Measurements from ENCODE around the gene UBA1. TPM values are rescaled to one million over a fixed set of nuclear protein-coding genes. Genes with fewer than 3 reads are reported as not detected.

The UBA1 gene
- total RNA-seq, 3 donors from 2014 or later (not counting 1 experiment from before 2014, with no cell fraction given), result 118 to 168 (median 120) TPM

DNA sequence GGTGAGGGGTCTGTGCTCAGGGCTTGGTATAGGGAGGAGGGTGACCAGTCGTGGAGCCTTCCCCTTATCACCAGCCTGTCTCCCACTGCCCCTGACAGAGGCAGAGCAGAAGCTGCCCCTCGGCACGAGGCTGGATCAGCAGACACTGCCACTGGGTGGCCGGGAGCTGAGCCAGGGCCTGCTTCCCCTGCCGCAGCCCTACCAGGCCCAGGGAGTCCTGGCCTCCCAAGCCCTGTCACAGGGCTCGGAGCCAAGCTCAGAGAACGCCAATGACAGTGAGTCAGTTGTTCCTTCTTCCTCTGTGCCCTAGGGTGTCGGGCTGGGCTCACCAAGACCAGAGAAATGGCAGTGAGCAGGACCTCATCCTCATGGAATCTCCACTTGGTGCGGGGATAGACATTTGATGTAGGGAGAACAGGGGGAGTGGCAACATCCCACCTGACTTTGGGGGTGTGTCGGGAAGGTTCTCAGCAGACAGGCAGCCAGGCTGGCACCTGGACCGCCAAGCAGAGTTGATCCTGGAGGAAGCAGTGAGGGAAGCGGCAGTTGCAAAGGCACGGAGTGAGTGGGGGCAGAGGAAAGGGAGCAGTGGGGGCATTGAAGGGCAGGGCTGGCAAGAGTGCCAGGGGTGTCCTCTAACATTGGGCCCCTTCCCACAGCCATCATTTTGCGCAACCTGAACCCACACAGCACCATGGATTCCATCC, 14.3 kb upstream of the UBA1 start:
- DNase-seq (no peak), ATAC-seq (no peak)
- Mint-ChIP-seq H3K9me3 (no peaks in the 10 kb centered on the region), H3K27me3 (ENCODE audit: low read depth in 2 of 2) (no peaks in the 10 kb centered on the region), H3K36me3 (no peaks in the 10 kb centered on the region), H3K27ac (no peak overlapping the region), H3K4me1 (no peaks in the 10 kb centered on the region), H3K4me3 (no peak overlapping the region)
- Histone ChIP-seq H3K27me3 (ENCODE audit: control insufficient read depth, insufficient read depth, low read length) (no peaks in the 10 kb centered on the region), H3K36me3 (ENCODE audit: control insufficient read depth, insufficient read depth, low read length) (peaks cover 50% of the 10 kb centered on the region), H3K27ac (ENCODE audit: low read length) (no peak overlapping the region), H3K4me1 (ENCODE audit: control insufficient read depth, insufficient read depth, low read length) (no peaks in the 10 kb centered on the region), H3K4me3 (ENCODE audit: low read length) (no peak overlapping the region), H3K9me3 (ENCODE audit: control insufficient read depth, insufficient read depth, low read length) (no peaks in the 10 kb centered on the region)
- WGBS (ENCODE audit: insufficient coverage), result 97% methylated on average over 12 of the region's 14 CpGs
- TF ChIP-seq, protein P1, sequence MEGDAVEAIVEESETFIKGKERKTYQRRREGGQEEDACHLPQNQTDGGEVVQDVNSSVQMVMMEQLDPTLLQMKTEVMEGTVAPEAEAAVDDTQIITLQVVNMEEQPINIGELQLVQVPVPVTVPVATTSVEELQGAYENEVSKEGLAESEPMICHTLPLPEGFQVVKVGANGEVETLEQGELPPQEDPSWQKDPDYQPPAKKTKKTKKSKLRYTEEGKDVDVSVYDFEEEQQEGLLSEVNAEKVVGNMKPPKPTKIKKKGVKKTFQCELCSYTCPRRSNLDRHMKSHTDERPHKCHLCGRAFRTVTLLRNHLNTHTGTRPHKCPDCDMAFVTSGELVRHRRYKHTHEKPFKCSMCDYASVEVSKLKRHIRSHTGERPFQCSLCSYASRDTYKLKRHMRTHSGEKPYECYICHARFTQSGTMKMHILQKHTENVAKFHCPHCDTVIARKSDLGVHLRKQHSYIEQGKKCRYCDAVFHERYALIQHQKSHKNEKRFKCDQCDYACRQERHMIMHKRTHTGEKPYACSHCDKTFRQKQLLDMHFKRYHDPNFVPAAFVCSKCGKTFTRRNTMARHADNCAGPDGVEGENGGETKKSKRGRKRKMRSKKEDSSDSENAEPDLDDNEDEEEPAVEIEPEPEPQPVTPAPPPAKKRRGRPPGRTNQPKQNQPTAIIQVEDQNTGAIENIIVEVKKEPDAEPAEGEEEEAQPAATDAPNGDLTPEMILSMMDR (IDR thresholded peaks at IDR 0.05), result no peak
- intact Hi-C loops (cut with micrococcal nuclease), result no loop called here

DNA sequence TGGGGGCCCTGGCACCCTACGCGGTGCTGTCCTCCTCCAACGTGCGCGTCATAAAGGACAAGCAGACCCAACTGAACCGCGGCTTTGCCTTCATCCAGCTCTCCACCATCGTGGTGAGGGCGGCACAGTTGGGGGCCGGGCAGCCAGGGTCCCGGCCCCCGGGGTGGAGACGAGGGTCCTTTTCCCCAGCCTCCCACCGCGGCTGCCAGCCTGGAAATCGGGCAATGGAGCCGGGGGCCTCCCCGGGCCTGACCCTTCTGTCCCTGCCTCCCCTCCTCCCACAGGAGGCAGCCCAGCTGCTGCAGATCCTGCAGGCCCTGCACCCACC, 13.7 kb upstream of the UBA1 start:
- Histone ChIP-seq H3K27me3 (ENCODE audit: control insufficient read depth, insufficient read depth, low read length) (no peaks in the 10 kb centered on the region), H3K27ac (ENCODE audit: low read length) (no peak overlapping the region), H3K4me3 (ENCODE audit: low read length) (no peak overlapping the region), H3K4me1 (ENCODE audit: control insufficient read depth, insufficient read depth, low read length) (no peaks in the 10 kb centered on the region), H3K9me3 (ENCODE audit: control insufficient read depth, insufficient read depth, low read length) (no peaks in the 10 kb centered on the region), H3K36me3 (ENCODE audit: control insufficient read depth, insufficient read depth, low read length) (peaks cover 50% of the 10 kb centered on the region)
- Mint-ChIP-seq H3K36me3 (no peaks in the 10 kb centered on the region), H3K4me3 (no peak overlapping the region), H3K9me3 (no peaks in the 10 kb centered on the region), H3K27ac (no peak overlapping the region), H3K4me1 (no peaks in the 10 kb centered on the region), H3K27me3 (ENCODE audit: low read depth in 2 of 2) (no peaks in the 10 kb centered on the region)
- ATAC-seq (no peak), DNase-seq (no peak)
- intact Hi-C loops (cut with micrococcal nuclease), result no loop called here
- TF ChIP-seq, protein P1 (IDR thresholded peaks at IDR 0.05), result no peak
- 98% methylated on average over 16 of the region's 18 CpGs for WGBS (ENCODE audit: insufficient coverage)

DNA sequence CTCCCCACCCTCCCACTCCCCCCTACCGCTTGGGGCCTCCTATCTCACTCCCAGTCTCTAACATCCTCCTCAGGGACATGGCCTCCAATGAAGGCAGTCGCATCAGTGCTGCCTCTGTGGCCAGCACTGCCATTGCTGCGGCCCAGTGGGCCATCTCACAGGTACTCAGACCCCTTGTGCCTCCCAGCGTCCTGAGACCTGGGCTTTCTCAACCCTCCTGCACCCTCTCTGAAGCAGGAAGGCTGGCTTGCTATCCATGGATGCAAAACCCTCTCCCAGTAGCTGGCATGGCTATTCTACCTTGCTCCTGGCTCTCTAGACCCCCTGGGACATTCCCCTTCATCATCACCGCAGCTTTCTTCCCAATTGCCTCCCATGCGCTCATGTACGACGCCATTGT, 13.3 kb upstream of the UBA1 start:
- intact Hi-C loops (cut with micrococcal nuclease), result no loop called here
- no peak overlapping the region for H3K27ac Mint-ChIP-seq

More for the DNA sequence above, 13.3 kb upstream of the UBA1 start:
- Histone ChIP-seq H3K36me3 (ENCODE audit: control insufficient read depth, insufficient read depth, low read length) (peaks cover 48% of the 10 kb centered on the region), H3K9me3 (ENCODE audit: control insufficient read depth, insufficient read depth, low read length) (no peaks in the 10 kb centered on the region), H3K27me3 (ENCODE audit: control insufficient read depth, insufficient read depth, low read length) (no peaks in the 10 kb centered on the region), H3K4me3 (ENCODE audit: low read length) (no peak overlapping the region), H3K27ac (ENCODE audit: low read length) (no peak overlapping the region), H3K4me1 (ENCODE audit: control insufficient read depth, insufficient read depth, low read length) (no peaks in the 10 kb centered on the region)
- Mint-ChIP-seq H3K4me1 (no peaks in the 10 kb centered on the region), H3K4me3 (no peak overlapping the region), H3K9me3 (no peaks in the 10 kb centered on the region), H3K36me3 (no peaks in the 10 kb centered on the region), H3K27me3 (ENCODE audit: low read depth in 2 of 2) (no peaks in the 10 kb centered on the region)
- WGBS (ENCODE audit: insufficient coverage), result 97% methylated on average over 3 of the region's 8 CpGs
- DNase-seq (no peak), ATAC-seq (no peak)
- TF ChIP-seq, protein P1 (IDR thresholded peaks at IDR 0.05), result no peak
